Liver (tissue), 9 donors: Measurements from ENCODE around the gene NLRP11. TPM values are rescaled to one million over a fixed set of nuclear protein-coding genes. Genes with fewer than 3 reads are reported as not detected.

Experiments
- DNase-seq: peaks from one replicate; pipeline ENCODE4 v3.0.0-alpha.2; 2017; ENCODE audit warnings: low spot score
- H3K27ac ChIP-seq, 2 donors: one replicate each; pipeline ENCODE4 v1.7.0; 2013; ENCODE audit warnings: inconsistent platforms in 2 of 2, low read length in 2 of 2, control low read depth in 1 of 2, low read depth in 1 of 2, mild to moderate bottlenecking in 1 of 2
- H3K27me3 ChIP-seq, 4 donors: one replicate each; pipeline versions ENCODE4 v1.6.1 to v1.7.0; 2013; ENCODE audit warnings: low read length in 3 of 4, inconsistent platforms in 1 of 4, mild to moderate bottlenecking in 1 of 4, moderate library complexity in 1 of 4; ENCODE audit not compliant: control insufficient read depth in 4 of 4, insufficient read depth in 4 of 4
- H3K36me3 ChIP-seq, 4 donors: one replicate each; pipeline versions ENCODE4 v1.6.1 to v1.7.0; 2013; ENCODE audit warnings: low read length in 3 of 4, mild to moderate bottlenecking in 3 of 4, low read depth in 1 of 4, moderate library complexity in 1 of 4; ENCODE audit not compliant: control insufficient read depth in 4 of 4, insufficient read depth in 3 of 4
- H3K4me1 ChIP-seq, 4 donors: one replicate each; pipeline versions ENCODE4 v1.6.1 to v1.7.0; 2013; ENCODE audit warnings: low read length in 3 of 4, mild to moderate bottlenecking in 3 of 4, moderate library complexity in 1 of 4; ENCODE audit not compliant: control insufficient read depth in 4 of 4, insufficient read depth in 4 of 4
- H3K4me3 ChIP-seq, 3 donors: one replicate each; pipeline versions ENCODE4 v1.6.1 to v1.7.0; 2013; ENCODE audit warnings: low read length in 3 of 3, control low read depth in 1 of 3, low read depth in 1 of 3, mild to moderate bottlenecking in 1 of 3
- H3K9ac ChIP-seq, 2 donors: one replicate each; pipeline ENCODE4 v1.7.0; 2013; ENCODE audit warnings: low read length in 2 of 2, mild to moderate bottlenecking in 2 of 2, moderate library complexity in 2 of 2, control low read depth in 1 of 2, low read depth in 1 of 2
- H3K9me3 ChIP-seq, 4 donors: one replicate each; pipeline versions ENCODE4 v1.6.1 to v1.7.0; 2013; ENCODE audit warnings: low read length in 3 of 4; ENCODE audit not compliant: control insufficient read depth in 4 of 4
- EGR1 ChIP-seq, 2 donors: IDR thresholded peaks; 2 replicates each; pipeline ENCODE4 v1.6.1; 2016 to 2018; ENCODE audit warnings: antibody characterized with exemption in 2 of 2, low read depth in 2 of 2
- FOXA1 ChIP-seq: IDR thresholded peaks from 2 replicates; pipeline ENCODE4 v1.6.1; 2016; ENCODE audit warnings: antibody characterized with exemption
- FOXA2 ChIP-seq: IDR thresholded peaks from 2 replicates; pipeline ENCODE4 v1.6.1; 2016; ENCODE audit warnings: antibody characterized with exemption
- GABPA ChIP-seq, 2 donors: IDR thresholded peaks in 1 of 2; conservative IDR thresholded peaks in 1 of 2; 2 replicates each; pipeline ENCODE4 v1.6.1; 2016; ENCODE audit warnings: antibody characterized with exemption in 2 of 2, mild to moderate bottlenecking in 1 of 2, moderate library complexity in 1 of 2
- HNF4A ChIP-seq, 2 donors: conservative IDR thresholded peaks; 2 replicates each; pipeline ENCODE4 v1.6.1; 2016; ENCODE audit warnings: antibody characterized with exemption in 2 of 2, mild to moderate bottlenecking in 2 of 2
- HNF4G ChIP-seq: IDR thresholded peaks from 2 replicates; pipeline ENCODE4 v1.6.1; 2016; ENCODE audit warnings: antibody characterized with exemption
- JUND ChIP-seq, 2 donors: IDR thresholded peaks; 2 replicates each; pipeline ENCODE4 v1.6.1; 2016; ENCODE audit warnings: antibody characterized with exemption in 2 of 2
- NR2F2 ChIP-seq: IDR thresholded peaks from 2 replicates; pipeline ENCODE4 v1.6.1; 2016; ENCODE audit warnings: antibody characterized with exemption
- RAD21 ChIP-seq, 2 donors: IDR thresholded peaks; 2 replicates each; pipeline ENCODE4 v1.6.1; 2016; ENCODE audit warnings: antibody characterized with exemption in 2 of 2, mild to moderate bottlenecking in 2 of 2
- RXRA ChIP-seq, 2 donors: IDR thresholded peaks; 2 replicates each; pipeline ENCODE4 v1.6.1; 2017 to 2018; ENCODE audit warnings: antibody characterized with exemption in 2 of 2, mild to moderate bottlenecking in 1 of 2
- SP1 ChIP-seq: IDR thresholded peaks from 2 replicates; pipeline ENCODE4 v1.6.1; 2018; ENCODE audit warnings: antibody characterized with exemption, mild to moderate bottlenecking
- TAF1 ChIP-seq: conservative IDR thresholded peaks from 2 replicates; pipeline ENCODE4 v1.6.1; 2016; ENCODE audit warnings: antibody characterized with exemption, mild to moderate bottlenecking
- YY1 ChIP-seq: IDR thresholded peaks from 2 replicates; pipeline ENCODE4 v1.6.1; 2016; ENCODE audit warnings: antibody characterized with exemption, mild to moderate bottlenecking
- WGBS: extraction: QIAGEN DNeasy Blood & Tissue Kit; methylation state at CpG from one replicate; pipeline ENCODE4 v1.1.7; 2013; 5-methylcytosine and 5-hydroxymethylcytosine counted together
- polyA plus RNA-seq, 2 donors: library from polyadenylated mRNA; stranded (reverse) in 1 of 2; unstranded in 1 of 2; fragments of 200-250 nt in 1 of 2; fragments of >200 nt in 1 of 2; fragmentation: Nextera tagmentation in 1 of 2; extraction: Ambion mirVana in 1 of 2; gene quantifications; one replicate each; pipeline versions ENCODE4 v1.2.1 to v1.2.3, GENCODE V29; 2013 to 2015
- total RNA-seq, 2 donors: library from RNA; depleted of rRNA; stranded (reverse); fragments of >200 nt; gene quantifications; one replicate each; pipeline ENCODE4 v1.2.3, GENCODE V29; 2014
- TF ChIP-seq, protein P1 (sequence below): IDR thresholded peaks from 2 replicates; pipeline ENCODE4 v1.6.1; 2016; ENCODE audit warnings: antibody characterized with exemption
- TF ChIP-seq, protein P2 (sequence below): IDR thresholded peaks from 2 replicates; pipeline ENCODE4 v1.6.1; 2016; ENCODE audit warnings: antibody characterized with exemption
- TF ChIP-seq, protein P3 (sequence below): IDR thresholded peaks from 2 replicates; pipeline ENCODE4 v1.6.1; 2016; ENCODE audit warnings: antibody characterized with exemption, mild to moderate bottlenecking
- TF ChIP-seq, protein P4 (sequence below): IDR thresholded peaks from 2 replicates; pipeline ENCODE4 v1.6.1; 2016; ENCODE audit warnings: antibody characterized with exemption
- donor health status: healthy.
- donor health status: healthy.
- donor health status: healthy.
- donor health status: healthy.
- donor health status: healthy.

Gene NLRP11
- total and polyA plus RNA-seq, 4 donors: 0.28 to 0.33 TPM; not detected in 2

DNA sequence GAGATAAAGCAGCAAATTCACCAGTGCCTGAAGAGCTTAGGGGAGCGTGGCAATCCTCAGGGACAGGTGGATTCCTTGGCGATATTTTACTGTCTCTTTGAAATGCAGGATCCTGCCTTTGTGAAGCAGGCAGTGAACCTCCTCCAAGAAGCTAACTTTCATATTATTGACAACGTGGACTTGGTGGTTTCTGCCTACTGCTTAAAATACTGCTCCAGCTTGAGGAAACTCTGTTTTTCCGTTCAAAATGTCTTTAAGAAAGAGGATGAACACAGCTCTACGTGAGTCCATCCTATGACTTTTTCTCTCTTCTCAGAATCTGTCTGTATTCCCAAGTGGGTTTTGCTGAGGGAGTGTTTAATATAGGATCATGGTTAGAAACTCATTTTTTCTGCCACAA is 27.2 kb upstream of the NLRP11 start:
- H3K36me3 ChIP-seq: no peaks in the 10 kb centered on the region
- no peak overlapping the region for H3K27ac ChIP-seq
- 59% methylated on average over 5 of the region's 5 CpGs for WGBS
- H3K9ac ChIP-seq: no peak overlapping the region
- TF ChIP-seq TAF1 (no peak), FOXA2 (no peak), RAD21 (IDR thresholded peaks at IDR 0.05) (no peak), RXRA (IDR thresholded peaks at IDR 0.05) (no peak), FOXA1 (no peak), YY1 (no peak), HNF4G (no peak), HNF4A (conservative IDR thresholded peaks at IDR 0.05) (no peak)
- TF ChIP-seq, protein P1, sequence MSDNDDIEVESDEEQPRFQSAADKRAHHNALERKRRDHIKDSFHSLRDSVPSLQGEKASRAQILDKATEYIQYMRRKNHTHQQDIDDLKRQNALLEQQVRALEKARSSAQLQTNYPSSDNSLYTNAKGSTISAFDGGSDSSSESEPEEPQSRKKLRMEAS: no peak
- TF ChIP-seq, protein P2, sequence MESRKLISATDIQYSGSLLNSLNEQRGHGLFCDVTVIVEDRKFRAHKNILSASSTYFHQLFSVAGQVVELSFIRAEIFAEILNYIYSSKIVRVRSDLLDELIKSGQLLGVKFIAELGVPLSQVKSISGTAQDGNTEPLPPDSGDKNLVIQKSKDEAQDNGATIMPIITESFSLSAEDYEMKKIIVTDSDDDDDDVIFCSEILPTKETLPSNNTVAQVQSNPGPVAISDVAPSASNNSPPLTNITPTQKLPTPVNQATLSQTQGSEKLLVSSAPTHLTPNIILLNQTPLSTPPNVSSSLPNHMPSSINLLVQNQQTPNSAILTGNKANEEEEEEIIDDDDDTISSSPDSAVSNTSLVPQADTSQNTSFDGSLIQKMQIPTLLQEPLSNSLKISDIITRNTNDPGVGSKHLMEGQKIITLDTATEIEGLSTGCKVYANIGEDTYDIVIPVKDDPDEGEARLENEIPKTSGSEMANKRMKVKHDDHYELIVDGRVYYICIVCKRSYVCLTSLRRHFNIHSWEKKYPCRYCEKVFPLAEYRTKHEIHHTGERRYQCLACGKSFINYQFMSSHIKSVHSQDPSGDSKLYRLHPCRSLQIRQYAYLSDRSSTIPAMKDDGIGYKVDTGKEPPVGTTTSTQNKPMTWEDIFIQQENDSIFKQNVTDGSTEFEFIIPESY: no peak
- TF ChIP-seq, protein P3, sequence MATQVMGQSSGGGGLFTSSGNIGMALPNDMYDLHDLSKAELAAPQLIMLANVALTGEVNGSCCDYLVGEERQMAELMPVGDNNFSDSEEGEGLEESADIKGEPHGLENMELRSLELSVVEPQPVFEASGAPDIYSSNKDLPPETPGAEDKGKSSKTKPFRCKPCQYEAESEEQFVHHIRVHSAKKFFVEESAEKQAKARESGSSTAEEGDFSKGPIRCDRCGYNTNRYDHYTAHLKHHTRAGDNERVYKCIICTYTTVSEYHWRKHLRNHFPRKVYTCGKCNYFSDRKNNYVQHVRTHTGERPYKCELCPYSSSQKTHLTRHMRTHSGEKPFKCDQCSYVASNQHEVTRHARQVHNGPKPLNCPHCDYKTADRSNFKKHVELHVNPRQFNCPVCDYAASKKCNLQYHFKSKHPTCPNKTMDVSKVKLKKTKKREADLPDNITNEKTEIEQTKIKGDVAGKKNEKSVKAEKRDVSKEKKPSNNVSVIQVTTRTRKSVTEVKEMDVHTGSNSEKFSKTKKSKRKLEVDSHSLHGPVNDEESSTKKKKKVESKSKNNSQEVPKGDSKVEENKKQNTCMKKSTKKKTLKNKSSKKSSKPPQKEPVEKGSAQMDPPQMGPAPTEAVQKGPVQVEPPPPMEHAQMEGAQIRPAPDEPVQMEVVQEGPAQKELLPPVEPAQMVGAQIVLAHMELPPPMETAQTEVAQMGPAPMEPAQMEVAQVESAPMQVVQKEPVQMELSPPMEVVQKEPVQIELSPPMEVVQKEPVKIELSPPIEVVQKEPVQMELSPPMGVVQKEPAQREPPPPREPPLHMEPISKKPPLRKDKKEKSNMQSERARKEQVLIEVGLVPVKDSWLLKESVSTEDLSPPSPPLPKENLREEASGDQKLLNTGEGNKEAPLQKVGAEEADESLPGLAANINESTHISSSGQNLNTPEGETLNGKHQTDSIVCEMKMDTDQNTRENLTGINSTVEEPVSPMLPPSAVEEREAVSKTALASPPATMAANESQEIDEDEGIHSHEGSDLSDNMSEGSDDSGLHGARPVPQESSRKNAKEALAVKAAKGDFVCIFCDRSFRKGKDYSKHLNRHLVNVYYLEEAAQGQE: no peak
- DNase-seq: no peak
- H3K4me1 ChIP-seq: no peaks in the 10 kb centered on the region
- H3K9me3 ChIP-seq: peaks cover 0 to 5% (median 1%) of the 10 kb centered on the region in 4 donors
- no peak overlapping the region for H3K4me3 ChIP-seq
- H3K27me3 ChIP-seq: peaks cover 0 to 3% (median 0%) of the 10 kb centered on the region in 4 donors

DNA sequence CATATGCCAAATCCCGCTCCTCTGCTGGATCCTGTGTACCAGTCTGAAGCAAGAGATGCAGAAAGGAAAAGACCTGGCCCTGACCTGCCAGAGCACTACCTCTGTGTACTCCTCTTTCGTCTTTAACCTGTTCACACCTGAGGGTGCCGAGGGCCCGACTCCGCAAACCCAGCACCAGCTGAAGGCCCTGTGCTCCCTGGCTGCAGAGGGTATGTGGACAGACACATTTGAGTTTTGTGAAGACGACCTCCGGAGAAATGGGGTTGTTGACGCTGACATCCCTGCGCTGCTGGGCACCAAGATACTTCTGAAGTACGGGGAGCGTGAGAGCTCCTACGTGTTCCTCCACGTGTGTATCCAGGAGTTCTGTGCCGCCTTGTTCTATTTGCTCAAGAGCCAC is 26.6 kb upstream of the NLRP11 start:
- H3K36me3 ChIP-seq: no peaks in the 10 kb centered on the region
- 87% methylated on average over 14 of the region's 14 CpGs for WGBS
- no peak for DNase-seq
- no peak for TF ChIP-seq TAF1
- TF ChIP-seq YY1: no peak
- TF ChIP-seq EGR1 (IDR thresholded peaks at IDR 0.05; ENCODE audit: low read depth in 2 of 2): no peak
- TF ChIP-seq RAD21 (IDR thresholded peaks at IDR 0.05): no peak
- no peak for TF ChIP-seq RXRA (IDR thresholded peaks at IDR 0.05)
- TF ChIP-seq FOXA1: no peak
- TF ChIP-seq, protein P2: no peak
- TF ChIP-seq, protein P4, sequence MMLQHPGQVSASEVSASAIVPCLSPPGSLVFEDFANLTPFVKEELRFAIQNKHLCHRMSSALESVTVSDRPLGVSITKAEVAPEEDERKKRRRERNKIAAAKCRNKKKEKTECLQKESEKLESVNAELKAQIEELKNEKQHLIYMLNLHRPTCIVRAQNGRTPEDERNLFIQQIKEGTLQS: no peak
- no peak for TF ChIP-seq HNF4A (conservative IDR thresholded peaks at IDR 0.05)
- TF ChIP-seq JUND (IDR thresholded peaks at IDR 0.05): no peak
- no peak for TF ChIP-seq NR2F2
- TF ChIP-seq, protein P3: no peak
- TF ChIP-seq FOXA2: no peak
- TF ChIP-seq SP1: no peak
- TF ChIP-seq, protein P1: no peak
- no peak for TF ChIP-seq GABPA (IDR thresholded peaks at IDR 0.05 in 1 of 2, conservative IDR thresholded peaks at IDR 0.05 in 1 of 2)
- no peak for TF ChIP-seq HNF4G

More for the DNA sequence above, 26.6 kb upstream of the NLRP11 start:
- Histone ChIP-seq H3K4me3 (no peak overlapping the region), H3K9me3 (peaks cover 0 to 5% (median 1%) of the 10 kb centered on the region in 4 donors), H3K9ac (no peak overlapping the region), H3K27me3 (peaks cover 0 to 3% (median 0%) of the 10 kb centered on the region in 4 donors), H3K27ac (no peak overlapping the region), H3K4me1 (no peaks in the 10 kb centered on the region)
